Psoas muscle (tissue), 8 donors: ENCODE measurements around the gene GABRR2. TPM values are rescaled to one million over a fixed set of nuclear protein-coding genes. Genes with fewer than 3 reads are reported as not detected.

ENCODE experiments used
- ATAC-seq, 4 donors: fragments of 200-7000 bp; cut with Tn5 transposase; one replicate each; pipeline ENCODE4 v1.9.1; 2020; ENCODE audit warnings: moderate library complexity in 3 of 4, mild to moderate bottlenecking in 2 of 4
- DNase-seq, 2 donors: peaks; one replicate each; pipeline ENCODE4 v3.0.0-alpha.2; 2020
- H3K27ac ChIP-seq: fragments of 200-600 bp; one replicate; pipeline ENCODE4 v1.8.0; 2022
- H3K27me3 ChIP-seq, 3 donors: fragments of 200-600 bp in 1 of 3; one replicate each; pipeline versions ENCODE4 v1.6.1 to v1.8.0; 2013 to 2022; ENCODE audit warnings: low read length in 2 of 3, mild to moderate bottlenecking in 2 of 3, moderate library complexity in 1 of 3; ENCODE audit not compliant: insufficient read depth in 3 of 3
- H3K36me3 ChIP-seq, 2 donors: fragments of 200-600 bp in 1 of 2; one replicate each; pipeline versions ENCODE4 v1.6.1 to v1.8.0; 2013 to 2022; ENCODE audit warnings: low read depth in 1 of 2, mild to moderate bottlenecking in 1 of 2, moderate library complexity in 1 of 2; ENCODE audit not compliant: insufficient read depth in 1 of 2
- H3K4me1 ChIP-seq: fragments of 200-600 bp; one replicate; pipeline ENCODE4 v1.8.0; 2022
- H3K4me3 ChIP-seq: fragments of 200-600 bp; one replicate; pipeline ENCODE4 v1.8.0; 2022; ENCODE audit warnings: mild to moderate bottlenecking
- H3K9me3 ChIP-seq: fragments of 200-600 bp; one replicate; pipeline ENCODE4 v1.8.0; 2022
- WGBS, 3 donors: extraction: QIAGEN DNeasy Blood & Tissue Kit; methylation state at CpG; one replicate each; pipeline versions ENCODE4 v1.1.6 to v1.1.7; 2013; 5-methylcytosine and 5-hydroxymethylcytosine counted together
- intact Hi-C, 2 donors: fragments of 100-400 bp; cut with DNase I; formaldehyde crosslinking; loops; one replicate each; pipeline versions ENCODE4 v1.11.0 to v1.14.2; 2022
- polyA plus RNA-seq, 3 donors: library from polyadenylated mRNA; stranded (reverse); fragments of 200-250 nt; gene quantifications; one replicate each; pipeline ENCODE4 v1.2.3, GENCODE V29; 2013
- total RNA-seq, 4 donors: library from RNA; stranded (reverse); fragmentation: NEBNext Ultra II Directional in 2 of 4; extraction: Animal tissue kit (Norgen Biotek cat#: 25700) in 2 of 4; gene quantifications; one replicate each; pipeline versions ENCODE4 v1.2.1 to v1.2.4, GENCODE V29; 2021 to 2023
- TF ChIP-seq, protein P1 (sequence below): fragments of 200-600 bp; IDR thresholded peaks from one replicate; pipeline ENCODE4 v1.8.0; 2022; ENCODE audit warnings: antibody characterized with exemption
- donor health status: healthy with polysubstance abuse.
- donor health status: DM: no; HTN: no; CAD: no; lungs with moderate emphysema.
- donor health status: Bipolar disorder and iron deficiency.
- donor health status: healthy.
- donor health status: DM: yes; HTN: yes; CAD: no.
- donor health status: DM: no; HTN: no; CAD: no.
- donor health status: DM: no; HTN: no; CAD: no.
- donor health status: DM: yes; HTN: yes; CAD: no.

GABRR2 gene
- total and polyA plus RNA-seq, 7 donors, result 0.34 to 4.3 (median 0.71) TPM

DNA sequence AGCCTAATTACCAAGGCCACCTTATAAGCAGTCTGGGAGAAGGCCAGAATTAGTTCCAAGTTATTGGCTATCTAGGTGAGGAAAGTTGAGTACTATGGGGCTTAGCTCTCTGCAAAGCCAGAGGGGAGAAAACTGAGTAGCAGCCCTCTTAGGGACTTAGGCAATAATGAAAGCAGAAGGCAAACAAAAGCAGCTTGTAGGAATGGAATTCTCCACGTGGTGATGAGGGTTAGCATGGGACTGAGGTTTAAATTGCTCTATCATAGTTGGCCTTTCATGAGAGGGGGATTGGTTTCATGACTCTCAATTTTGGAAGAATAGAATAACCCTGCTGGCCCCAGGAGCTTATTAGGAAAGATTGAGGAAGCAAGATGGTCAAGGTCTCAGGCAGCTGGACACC is 44.5 kb upstream of the GABRR2 start:
- 0 to 19% (median 9%) methylated on average over 1 of the region's 1 CpG for WGBS, 3 donors
- intact Hi-C loops, result loop anchor here (10.0 kb wide), 2 partner anchors 235 to 375 kb away; no protein-coding TSS in a partner anchor
- ATAC-seq (peak in 1 of 4 donors; percentile 35), DNase-seq (no peak)
- Histone ChIP-seq H3K36me3 (peaks cover 0 to 5% of the 10 kb centered on the region in 2 donors), H3K9me3 (no peaks in the 10 kb centered on the region), H3K27ac (no peak overlapping the region), H3K4me1 (no peaks in the 10 kb centered on the region), H3K27me3 (no peaks in the 10 kb centered on the region), H3K4me3 (no peak overlapping the region)
- TF ChIP-seq, protein P1, sequence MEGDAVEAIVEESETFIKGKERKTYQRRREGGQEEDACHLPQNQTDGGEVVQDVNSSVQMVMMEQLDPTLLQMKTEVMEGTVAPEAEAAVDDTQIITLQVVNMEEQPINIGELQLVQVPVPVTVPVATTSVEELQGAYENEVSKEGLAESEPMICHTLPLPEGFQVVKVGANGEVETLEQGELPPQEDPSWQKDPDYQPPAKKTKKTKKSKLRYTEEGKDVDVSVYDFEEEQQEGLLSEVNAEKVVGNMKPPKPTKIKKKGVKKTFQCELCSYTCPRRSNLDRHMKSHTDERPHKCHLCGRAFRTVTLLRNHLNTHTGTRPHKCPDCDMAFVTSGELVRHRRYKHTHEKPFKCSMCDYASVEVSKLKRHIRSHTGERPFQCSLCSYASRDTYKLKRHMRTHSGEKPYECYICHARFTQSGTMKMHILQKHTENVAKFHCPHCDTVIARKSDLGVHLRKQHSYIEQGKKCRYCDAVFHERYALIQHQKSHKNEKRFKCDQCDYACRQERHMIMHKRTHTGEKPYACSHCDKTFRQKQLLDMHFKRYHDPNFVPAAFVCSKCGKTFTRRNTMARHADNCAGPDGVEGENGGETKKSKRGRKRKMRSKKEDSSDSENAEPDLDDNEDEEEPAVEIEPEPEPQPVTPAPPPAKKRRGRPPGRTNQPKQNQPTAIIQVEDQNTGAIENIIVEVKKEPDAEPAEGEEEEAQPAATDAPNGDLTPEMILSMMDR, result no peak

DNA sequence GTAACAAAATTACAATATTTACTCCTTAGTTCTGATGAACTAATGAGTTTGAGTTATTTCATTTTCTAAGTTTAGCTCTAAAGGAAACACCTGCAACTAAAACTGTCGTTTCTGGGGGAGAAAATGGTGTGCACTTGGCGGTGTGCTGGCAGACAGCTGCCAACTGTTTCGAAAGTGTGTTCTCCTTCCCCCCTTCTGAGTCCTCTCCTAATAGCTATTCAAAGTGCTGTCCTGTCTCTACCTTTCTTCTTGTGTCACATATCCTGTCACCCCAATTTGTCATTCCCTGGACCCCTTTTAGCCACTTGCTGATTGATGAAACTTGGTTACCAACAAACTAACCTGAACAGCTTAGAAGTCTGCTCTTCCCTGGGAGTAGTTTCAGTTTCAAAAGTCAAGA is 42.3 kb upstream of the GABRR2 start:
- intact Hi-C loops, result loop anchor here (10.0 kb wide), 2 partner anchors 233 to 373 kb away; no protein-coding TSS in a partner anchor
- 18 to 33% (median 31%) methylated on average over 3 of the region's 3 CpGs for WGBS, 3 donors
- no peaks in the 10 kb centered on the region for H3K36me3 ChIP-seq
- TF ChIP-seq, protein P1, result no peak
- no peak overlapping the region for H3K27ac ChIP-seq
- H3K27me3 ChIP-seq, result no peaks in the 10 kb centered on the region
- no peaks in the 10 kb centered on the region for H3K4me1 ChIP-seq
- ATAC-seq, result no peak
- peak overlapping the region; percentile 21 for H3K4me3 ChIP-seq
- H3K9me3 ChIP-seq, result no peaks in the 10 kb centered on the region
- no peak for DNase-seq

DNA sequence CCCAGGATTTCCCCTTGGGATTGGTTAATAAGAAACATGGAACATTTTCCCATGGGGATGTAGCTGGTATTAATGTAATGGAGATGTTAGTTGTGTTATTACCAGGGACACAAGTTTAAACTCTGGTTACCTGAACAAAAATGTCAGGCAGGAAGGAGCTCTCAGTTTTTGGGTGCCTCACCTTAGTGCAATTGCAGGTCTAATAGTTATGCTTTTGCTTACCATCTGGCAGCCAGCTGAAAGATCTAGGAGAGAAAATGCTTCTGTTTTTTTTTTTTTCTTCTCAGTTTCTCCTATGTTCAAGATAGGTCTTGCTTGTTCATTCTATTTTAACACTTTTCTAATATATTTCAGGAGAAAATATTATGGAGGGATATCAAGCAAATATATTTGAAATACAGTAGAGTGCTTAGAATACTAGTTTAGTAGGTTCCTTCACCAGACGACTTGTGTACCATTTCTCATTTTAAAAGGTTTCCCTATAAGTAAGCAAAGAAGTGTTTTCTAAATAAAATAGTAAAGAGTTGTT is 41.6 kb upstream of the GABRR2 start:
- no peak overlapping the region for H3K4me3 ChIP-seq
- intact Hi-C loops, result loop anchor here (10.0 kb wide), 2 partner anchors 232 to 372 kb away; no protein-coding TSS in a partner anchor
- no peaks in the 10 kb centered on the region for H3K36me3 ChIP-seq
- H3K27ac ChIP-seq, result no peak overlapping the region
- TF ChIP-seq, protein P1, result no peak
- no peaks in the 10 kb centered on the region for H3K9me3 ChIP-seq
- no peak for DNase-seq
- no peak for ATAC-seq
- no peaks in the 10 kb centered on the region for H3K27me3 ChIP-seq
- no peaks in the 10 kb centered on the region for H3K4me1 ChIP-seq
- 48 to 63% (median 57%) methylated on average over 1 of the region's 1 CpG for WGBS, 3 donors

DNA sequence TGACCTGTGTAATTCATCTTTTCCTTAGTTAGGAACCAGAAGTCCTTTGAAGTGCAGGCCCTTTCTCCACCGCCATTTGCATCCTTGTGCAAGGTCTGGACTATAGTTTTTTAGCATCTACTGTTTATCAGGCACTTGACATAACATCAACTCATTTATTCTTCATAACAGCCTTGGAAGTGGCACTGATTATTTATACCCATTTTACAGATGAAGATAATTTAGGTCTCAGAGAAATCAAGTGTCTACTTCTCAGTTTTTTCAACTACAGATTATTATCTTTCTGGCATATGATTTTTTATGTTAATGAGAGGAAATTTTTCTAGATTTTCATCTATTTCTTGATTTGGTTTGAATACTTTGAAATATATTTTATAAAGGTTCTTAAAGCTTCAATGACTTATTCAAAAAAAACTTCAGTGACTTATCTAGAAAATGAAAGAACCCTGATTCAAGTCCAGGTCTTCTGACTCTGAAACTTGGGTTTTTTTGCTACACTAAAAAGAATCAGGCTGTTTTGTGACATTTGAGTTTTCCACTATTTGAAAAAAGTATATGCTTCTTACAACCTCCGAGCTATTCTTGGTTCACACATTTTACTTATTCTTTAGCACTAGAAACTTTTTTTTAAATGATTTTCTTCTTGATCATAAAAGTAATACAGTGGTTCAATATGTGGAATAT is 40.6 kb upstream of the GABRR2 start:
- TF ChIP-seq, protein P1, result no peak
- H3K27me3 ChIP-seq, result no peaks in the 10 kb centered on the region
- intact Hi-C loops, result loop anchor here (10.0 kb wide), 2 partner anchors 231 to 371 kb away; no protein-coding TSS in a partner anchor
- H3K36me3 ChIP-seq, result no peaks in the 10 kb centered on the region
- no peak for ATAC-seq
- no peak overlapping the region for H3K27ac ChIP-seq
- no peak overlapping the region for H3K4me3 ChIP-seq
- H3K9me3 ChIP-seq, result no peaks in the 10 kb centered on the region
- 92 to 93% (median 93%) methylated on average over 2 of the region's 2 CpGs for WGBS, 3 donors
- peaks cover 5% of the 10 kb centered on the region for H3K4me1 ChIP-seq
- no peak for DNase-seq
